HK-2 (cell line): Measurements from ENCODE around the gene SETD3.

ENCODE experiments used
- DNase-seq: peaks from one replicate; pipeline ENCODE4 v3.0.0-alpha.2; 2018; ENCODE audit not compliant: unreplicated experiment

Gene SETD3

DNA sequence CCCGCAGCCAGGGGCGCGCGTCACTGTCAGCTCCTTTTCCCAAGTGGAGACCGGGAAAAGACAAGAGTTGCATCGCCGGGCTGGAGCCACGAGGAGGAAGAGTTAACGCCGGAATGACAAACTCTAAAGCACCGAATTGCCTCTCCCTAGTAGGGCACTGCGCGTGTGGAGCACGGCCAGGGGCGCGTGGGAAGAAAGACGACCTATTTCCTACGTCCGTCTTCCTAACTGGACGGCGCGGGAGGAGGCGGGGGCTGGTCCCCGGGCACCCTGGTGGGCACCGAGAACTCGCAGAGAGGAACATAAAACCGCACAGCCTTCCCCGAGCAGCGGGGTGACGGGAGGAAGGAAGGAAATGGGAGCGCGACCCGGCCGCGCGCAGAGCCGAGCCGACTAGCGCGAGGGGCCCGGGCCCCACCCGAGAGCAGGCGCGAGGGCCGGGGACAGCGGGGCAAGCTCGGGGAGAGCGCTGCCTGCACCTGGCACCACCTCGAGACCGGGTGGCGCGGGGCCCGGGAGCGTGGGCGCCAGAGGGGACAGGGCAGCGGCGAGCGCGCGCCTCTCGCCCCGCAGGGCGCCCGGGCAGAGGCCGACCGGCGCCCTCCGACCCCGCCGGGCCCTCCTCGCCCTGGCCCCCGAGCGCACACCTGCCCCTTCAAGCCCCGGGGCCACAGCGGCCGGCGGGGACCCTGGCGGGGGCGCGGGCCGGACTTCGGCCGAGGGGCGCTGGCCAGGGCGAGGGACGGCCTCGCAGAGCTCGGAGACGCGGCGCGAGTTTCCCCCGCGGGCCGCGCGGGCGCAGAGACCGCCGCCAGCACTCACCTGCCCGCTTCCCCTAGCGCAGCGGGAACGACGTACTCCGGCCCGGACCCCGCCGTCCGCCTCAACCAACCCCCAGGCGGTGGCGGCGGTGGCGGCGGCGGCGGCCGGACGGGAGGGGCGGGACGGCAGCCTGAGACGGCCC is at the start of gene SETD3:
TSS of gene SETD3 (minus strand) at position 954 of the 964 bp plus-strand sequence. CDS start 15,054 bp downstream, outside the sequence.
- peak; percentile 62 for DNase-seq

DNA sequence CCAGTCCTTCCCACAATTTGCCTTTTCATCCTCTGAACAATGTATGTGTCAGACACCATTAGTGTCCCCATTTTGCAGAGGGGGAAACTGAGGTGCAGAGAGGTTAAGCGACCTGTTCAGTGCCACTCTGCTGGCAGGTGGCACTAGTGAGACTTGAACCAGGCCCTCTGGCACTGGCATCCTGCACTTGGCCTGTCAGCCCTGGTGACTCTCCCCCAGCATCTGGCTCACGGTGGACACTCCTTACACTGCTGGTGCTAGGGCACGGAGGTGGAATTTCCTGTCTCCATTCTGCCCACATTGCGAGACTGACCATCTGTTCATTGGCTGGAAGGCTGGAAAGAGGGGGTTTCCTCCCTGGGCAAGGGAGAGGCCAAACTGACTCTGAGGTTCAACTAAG is 49.2 kb upstream of the SETD3 start:
- no peak for DNase-seq

DNA sequence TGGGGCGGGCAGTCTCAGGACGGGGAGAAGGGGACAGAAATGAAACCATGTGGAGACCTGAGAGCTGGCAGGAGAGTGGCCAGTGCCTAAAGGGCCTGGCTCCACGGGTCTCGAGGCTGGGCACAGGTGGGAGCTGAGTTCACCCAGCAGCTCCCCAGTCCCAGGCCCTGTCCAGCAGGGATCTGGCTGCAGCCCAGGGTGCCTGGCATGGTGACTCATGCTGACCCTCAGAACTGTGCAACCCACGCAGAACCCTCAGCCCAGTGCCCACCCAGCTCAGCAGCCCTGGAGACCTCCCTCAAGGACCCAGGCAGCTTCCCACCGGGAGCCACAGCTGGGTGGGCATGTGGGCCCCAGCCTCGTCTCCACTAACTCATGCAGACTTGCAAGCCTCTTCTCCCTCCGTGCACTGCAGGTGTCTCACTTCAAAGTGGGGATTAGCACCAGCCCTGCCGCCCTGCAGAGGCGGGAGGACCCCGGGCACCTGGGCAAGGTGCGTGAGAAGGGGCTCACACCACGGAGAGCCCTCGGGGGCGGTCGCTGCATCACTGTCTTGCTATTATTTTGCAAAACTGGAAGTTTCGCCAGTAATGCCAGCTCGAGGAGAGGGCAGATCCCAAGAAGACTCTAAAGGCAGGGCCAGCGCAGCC is 46.9 kb upstream of the SETD3 start:
- DNase-seq, result no peak

DNA sequence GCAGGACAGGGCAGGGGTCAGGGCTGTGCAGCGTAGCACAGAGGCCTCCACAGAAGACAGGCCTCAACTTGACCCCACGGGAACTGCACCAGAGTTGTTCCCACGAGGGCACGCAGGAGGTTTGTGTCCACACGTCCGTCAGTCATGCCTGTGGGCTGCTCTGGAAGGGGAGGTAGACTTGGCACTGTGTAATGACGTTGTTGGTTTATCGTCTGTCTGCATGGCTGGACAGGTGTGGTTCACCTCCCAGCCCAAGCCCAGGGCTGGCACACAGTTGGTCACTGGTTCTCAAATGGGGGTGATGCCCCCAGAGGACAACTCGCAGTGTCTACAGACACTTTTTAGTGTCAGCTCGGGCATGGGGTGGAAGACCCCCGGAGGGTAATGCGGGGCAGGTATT is 46.4 kb upstream of the SETD3 start:
- no peak for DNase-seq

DNA sequence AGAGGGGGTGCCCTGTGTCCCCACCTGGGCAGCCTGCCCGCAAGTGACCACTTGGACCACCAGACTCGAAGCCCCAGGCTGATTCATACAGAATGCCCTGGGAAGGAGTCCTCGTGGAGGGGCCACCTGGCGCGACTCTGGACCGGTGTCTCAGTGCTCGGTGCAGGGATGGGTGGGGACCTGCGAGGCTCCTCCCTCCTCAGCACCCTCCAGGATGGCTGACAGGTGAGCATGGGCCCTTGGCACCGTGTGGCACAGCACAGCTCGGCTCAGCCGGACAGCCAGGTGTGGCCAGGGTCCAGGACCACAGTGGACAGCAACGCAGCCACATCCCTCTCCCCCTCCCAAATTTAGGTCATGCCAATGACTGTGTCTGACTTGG is 45.0 kb upstream of the SETD3 start:
- DNase-seq, result no peak

DNA sequence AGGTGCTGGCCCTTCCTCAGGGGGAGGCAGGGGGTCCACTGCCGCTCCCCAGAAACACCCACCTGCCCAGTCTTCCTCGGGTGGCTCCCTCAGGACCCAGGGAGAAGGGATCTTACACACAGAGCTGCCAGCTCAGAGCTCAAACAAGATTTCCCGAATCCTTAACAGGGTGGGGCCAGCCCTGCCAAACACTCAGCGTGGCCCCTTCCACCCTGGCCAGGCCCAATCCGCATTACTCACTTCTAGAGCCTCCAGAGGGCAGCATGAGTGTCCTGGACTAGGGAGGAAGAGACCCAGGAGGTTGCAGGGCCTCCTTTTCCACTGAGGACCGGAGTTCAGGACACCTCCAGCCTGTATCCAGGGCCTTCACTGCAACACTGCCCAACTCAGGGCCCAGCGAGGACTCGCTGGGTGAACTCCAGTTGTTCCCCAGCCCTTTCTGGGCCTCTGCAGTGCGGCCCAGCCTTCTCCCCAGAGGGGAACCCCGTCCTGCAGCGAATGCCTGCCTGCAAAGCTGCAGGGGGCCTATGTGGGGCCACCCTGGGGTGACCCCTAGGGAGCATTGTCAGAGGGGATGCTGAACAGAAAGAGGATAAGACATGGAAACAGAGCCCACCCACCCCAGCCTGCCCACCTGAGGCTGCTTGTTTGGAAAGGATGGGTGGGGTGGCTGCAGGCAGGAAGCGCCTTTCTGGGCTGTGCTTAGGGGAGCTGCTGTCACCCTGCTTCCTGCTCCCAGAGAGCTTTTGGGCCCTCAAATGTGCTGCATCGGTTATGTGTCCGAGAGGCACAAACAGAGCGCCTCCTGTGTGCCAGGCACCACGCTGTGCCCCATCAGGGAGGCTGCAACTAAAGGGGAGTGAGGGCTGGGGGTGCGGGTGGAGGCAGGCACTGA is 44.4 kb upstream of the SETD3 start:
- DNase-seq, result no peak

DNA sequence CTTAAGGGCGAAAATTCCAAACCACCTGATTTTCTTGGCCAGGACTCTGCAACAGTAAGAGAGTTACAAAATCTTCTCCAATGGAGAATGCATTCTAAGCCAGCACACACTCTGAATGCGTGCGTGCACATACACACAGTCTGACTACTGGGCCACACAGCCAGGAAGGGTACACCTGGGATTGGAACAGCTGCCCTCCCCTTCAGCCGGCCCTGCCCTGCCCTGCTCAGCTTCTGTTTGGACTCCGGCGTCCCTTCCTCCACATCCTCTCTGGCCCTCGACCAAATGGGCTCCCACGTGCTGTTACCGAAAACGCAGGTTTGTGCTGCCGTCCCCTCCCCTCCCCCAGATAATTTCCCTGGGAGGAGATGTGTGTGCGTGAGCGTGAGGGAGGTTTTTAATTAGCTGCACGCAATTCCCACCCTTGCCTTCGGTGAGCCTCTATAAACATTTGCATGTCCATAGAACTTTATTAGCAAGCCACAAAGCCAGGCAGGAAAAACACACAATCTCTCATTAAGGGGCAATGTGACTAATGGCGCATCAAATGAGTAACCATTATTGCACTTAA is 43.5 kb upstream of the SETD3 start:
- DNase-seq, result no peak

DNA sequence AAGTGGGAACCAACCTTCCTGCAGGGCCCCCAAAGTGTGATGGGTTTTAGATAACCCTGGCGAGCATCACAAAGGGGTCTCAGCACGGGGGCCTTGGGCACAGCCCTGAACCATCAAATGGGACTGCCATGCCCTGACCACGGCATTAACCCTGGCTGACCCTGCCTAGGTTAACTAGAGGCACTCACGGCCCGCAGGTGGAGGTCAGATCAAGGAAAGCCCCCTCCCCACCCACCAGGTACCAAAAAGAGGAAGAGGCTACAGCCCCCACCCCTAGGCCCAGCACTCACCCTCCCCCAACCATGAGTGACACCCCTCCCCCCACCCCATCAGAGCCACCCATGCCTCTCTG is 43.0 kb upstream of the SETD3 start:
- no peak for DNase-seq

DNA sequence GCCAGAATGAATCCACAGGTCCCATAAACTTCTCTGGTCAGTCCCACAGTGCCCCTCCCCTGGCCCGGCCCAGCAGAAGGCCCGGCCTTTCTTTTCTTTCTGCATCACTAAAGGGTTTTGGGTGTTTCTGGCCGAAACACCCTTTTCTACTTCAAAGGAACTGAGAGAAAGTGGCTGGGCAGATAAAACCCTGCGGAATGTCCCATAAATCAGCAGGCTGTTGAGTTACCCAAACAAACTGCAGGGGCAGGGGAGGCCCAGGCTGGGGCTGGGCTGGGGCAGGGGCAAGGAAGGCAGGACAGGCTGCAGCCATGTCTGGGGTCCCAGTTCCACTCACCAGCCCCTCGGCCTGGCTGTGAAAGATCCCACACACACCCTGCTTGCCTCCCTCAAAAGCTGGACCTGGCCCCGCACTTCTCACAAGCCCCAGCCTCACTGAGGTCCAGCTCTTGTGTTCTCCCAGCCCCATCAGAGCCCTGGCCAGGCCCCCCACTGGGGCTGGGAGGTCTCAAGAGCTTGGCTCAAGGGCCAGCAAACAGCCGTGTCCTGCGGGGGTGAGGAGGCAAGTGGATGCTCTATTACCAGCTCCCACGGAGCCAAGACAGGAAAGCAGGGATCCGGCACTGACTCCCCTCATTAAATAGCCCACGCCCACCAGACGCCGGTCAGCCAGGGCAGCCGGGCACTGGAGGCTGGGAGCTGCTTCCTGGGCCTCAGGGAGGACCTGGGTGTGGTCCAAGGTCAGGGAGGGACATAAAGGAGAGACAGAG is 42.5 kb upstream of the SETD3 start:
- no peak for DNase-seq

DNA sequence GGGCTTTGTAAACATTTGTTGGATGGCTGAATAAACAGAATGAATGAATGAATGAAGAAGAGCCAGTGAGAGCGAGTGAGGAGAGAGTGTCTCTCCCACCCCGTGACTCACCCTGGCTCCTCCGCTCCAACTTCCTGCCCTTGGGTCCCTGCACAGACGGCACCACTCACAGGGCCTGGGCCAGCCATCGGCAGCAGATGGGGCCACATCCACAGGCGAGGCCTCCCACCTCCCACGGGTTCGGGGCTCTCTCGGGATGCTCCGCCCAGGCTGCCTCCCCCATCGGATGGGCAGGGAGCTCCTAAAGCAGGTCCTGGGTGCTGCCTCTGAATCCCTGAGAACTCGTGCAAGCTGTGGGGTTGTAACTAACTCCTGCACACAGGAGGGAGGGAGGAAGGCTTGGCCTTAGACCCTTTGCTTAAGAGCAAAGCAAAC is 41.8 kb upstream of the SETD3 start:
- DNase-seq, result peak; percentile 38

DNA sequence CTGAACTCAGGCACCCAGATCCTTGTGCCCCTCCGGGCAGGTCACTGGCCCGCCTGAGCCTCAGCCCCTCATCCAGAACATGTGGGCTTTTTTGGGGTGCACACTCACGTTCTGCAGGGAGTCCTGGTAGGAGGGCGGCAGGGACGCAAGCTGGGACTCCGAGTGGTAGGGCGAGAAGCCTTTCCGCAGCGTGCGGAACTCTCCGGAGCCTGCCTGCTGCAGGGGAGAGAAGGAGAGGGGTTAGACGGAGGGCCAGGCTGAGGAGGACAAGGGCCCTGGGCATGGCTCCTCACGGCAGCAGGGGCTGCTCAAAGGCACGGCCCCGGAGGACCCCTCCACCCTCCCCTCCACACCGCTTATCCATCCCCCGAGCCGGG is 41.4 kb upstream of the SETD3 start:
- no peak for DNase-seq

DNA sequence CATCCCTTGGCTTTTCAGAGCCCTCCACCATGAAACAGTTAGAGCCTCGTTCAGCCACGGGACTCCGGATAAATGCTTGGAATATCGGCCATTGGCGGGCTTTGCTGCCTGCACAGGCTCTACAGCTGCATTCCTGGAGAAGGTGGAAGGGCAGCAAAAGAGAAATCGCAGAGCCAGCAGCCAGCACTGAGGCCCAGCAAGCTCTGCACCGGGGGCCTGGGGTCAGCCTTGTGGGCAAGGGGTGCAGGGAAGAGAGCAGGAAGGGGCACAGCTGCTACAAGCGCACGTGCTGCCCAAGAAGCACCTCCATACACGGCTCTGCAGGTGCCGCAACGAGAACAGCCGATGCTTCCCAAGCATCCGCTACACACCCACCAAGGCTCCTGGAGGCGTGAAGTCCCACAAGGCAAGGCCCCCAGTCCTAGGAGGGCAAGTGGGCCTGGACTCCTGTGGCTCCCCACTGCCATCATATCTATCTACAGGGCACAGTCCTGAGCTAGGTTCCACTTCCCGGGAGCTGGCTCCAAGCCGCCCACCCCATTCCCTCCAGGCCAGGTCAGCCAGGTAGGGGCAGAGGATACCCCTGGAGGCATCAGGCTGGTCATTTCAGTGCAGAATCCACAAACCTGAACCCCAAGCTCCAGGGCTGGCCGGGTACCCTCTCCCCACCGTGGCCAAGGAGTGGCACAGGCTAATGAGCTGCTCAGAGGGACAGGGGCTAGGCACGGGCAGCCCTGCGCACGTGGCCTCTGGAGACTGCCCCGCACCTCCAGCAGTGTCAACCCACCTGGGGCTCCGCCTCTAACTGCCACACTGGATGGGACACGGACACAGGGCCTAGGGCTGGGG is 40.7 kb upstream of the SETD3 start:
- DNase-seq, result no peak

DNA sequence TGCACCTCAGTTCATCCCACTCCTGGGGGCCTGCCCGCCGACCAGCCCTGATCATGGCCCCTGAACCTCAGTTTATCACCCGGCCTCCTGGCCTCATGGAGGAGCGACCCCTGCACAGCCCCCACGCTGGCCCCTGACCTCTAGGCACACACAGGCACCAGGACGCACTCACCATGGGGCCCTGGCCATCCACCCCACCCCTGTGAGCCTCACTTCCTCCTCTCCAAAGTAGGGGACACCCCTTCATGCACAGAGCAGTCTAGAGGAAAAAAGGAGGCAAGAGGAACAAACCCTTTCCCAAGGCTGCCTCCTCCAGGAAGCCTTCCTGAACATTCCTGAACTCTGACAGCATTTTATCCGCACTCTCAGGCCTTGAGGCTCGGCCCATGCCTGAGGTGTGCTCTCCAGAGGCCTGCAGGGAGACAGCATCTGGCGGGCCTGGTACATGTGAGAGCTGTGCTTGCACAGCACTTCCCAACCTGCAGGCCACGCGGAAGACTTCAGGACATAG is 40.0 kb upstream of the SETD3 start:
- DNase-seq, result no peak

DNA sequence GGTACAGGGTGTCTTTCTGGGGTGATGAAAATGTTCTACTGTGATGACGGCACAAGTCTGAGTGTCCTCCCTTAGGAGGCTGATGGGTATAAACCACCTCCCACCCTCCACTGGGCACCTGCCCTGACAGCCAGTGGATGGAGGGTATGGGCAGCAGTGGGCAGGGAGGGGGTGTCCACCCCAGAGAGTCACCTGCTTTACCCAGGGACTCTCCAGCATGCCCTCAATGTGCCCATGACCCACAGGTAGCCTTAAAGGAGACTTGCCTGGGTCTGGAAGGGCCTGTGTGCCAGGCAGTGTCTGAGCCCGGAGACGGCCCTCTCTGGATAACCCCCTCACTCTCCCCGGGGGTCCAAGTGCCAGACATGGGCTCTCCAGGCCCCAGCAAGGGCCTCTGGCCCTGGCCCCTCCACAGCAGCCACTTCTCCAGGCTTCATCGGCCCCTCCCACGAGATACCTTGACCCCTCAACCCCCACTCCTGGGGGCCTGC is 39.3 kb upstream of the SETD3 start:
- DNase-seq, result no peak

DNA sequence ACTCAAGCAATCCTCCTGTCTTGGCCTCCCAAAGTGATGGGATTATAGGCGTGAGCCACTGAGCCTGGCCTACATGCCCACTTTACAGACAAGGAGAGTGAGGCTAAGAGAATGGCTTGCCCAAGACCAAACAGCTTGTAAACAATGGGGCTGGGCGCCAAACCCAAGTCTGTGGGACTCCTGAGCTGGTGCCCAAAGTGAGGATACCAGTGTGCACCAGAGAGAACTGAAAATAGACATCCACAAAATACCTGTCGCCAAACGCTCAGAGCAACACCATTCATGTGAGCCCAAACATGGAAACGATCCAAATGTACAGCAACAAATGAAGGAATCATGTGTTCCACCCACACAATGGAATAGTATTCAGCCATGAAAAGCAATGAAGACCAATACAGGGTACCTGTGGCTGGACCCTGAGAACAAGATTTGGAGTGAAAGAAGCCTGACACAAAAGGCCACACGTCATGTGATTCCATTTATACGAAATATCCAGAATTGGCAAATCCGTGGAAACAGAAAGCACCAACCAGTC is 38.8 kb upstream of the SETD3 start:
- no peak for DNase-seq

DNA sequence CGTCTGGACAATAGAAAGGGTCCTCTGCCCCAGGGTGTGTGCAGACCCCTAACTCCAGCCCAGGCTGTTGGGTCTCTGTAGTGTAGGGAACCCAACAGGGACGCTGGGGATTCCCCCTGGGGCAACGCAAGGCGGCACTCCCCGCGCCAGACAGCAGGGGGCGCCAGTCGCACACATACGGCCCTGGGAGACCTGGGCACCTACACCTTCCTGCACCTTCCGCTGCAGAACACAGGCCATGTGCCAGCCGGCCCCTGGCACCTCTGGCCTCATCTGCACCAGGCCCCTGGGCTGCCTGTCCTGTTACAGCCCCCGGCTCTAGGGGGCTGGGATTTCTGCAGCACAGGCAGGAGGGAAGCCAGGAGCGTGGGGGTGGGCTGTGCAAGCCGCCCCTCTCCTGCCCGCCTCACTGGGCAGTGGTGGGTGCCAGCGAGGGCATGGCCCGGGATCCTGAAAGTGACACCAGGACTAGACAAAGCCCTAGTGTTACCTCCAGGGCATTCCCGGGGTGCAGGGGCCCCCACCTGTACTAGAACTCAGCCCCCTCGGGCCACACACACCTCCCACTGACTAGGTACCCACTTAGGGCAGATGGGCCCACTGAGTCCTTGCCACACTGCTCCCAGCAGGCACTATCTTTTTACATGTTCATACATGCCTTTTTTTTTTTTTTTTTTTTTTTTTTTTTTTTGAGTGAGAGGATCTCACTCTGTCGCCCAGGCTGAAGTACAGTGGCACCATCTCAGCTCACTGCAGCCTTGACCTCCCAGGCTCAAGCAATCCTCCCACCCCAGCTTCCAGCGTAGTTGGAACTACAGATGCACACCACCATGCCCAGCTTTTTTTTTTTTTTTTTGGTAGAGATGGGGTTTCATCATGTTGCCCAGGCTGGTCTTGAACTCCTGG is 38.0 kb upstream of the SETD3 start:
- DNase-seq, result peak; percentile 82

DNA sequence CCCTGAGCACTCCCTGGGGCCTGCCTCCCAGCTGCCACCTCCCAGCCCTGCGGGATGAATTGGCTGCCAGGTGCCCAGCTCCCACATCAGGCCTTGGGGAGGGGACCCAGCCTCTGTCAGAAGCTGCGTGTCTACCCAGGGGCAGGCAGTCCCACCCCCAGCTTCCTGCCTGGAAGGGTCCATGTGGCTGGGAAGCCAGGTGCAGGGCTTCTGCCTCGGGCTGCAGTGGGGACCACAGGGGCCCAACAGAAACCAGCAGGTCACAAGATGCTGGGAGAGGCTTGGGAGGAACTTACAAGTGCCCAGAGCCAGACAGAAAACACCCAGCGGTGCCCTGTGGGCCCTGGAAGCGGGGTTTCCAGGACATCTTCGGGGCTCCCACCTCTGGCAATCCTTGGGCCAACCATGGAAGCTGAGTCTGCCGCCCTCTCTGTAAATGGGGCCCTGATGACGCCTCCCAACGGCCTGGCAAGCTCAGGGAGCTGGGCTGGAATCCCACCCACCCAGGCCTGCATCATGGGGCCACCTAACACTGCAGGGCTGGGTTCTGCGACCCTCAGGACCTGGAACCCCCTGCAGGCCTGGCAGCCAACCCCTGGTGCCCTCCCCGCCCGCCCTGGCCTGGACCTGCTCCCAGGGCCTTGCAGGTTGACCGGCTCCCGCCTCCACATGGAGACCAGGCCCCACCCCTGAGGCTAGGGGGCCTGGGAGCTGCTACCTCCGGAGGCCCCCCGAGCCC is 37.2 kb upstream of the SETD3 start:
- no peak for DNase-seq
